DND-41 (cell line): ENCODE results near the gene ING4.

Experiments used
- ATAC-seq: fragments of 200-7000 bp; cut with Tn5 transposase; 3 replicates; pipeline ENCODE4 v1.9.1; 2021; ENCODE audit warnings: low read depth; ENCODE audit not compliant: insufficient read depth
- DNase-seq: peaks from one replicate; pipeline ENCODE4 v3.0.0-alpha.2; 2020
- H2AFZ ChIP-seq: 2 replicates; pipeline ENCODE4 v1.6.0; 2012; ENCODE audit warnings: low read depth, low read length
- H3K27ac ChIP-seq: 2 replicates; pipeline ENCODE4 v1.5.1; 2012; ENCODE audit warnings: low read length, inconsistent platforms
- H3K27me3 ChIP-seq: fragments of 200-600 bp; sonication (generic); 2 replicates; pipeline ENCODE4 v1.6.0; 2012; ENCODE audit warnings: low read length, mild to moderate bottlenecking, inconsistent platforms; ENCODE audit not compliant: insufficient read depth, poor library complexity
- H3K36me3 ChIP-seq: 2 replicates; pipeline ENCODE4 v1.5.1; 2012; ENCODE audit warnings: low read length, inconsistent platforms; ENCODE audit not compliant: insufficient read depth
- H3K4me1 ChIP-seq: 2 replicates; pipeline ENCODE4 v1.5.1; 2012; ENCODE audit warnings: mild to moderate bottlenecking, low read length; ENCODE audit not compliant: insufficient read depth
- H3K4me2 ChIP-seq: 2 replicates; pipeline ENCODE4 v1.6.0; 2012; ENCODE audit warnings: mild to moderate bottlenecking, moderate library complexity, low read length, inconsistent platforms; ENCODE audit not compliant: insufficient read depth
- H3K4me3 ChIP-seq, 2 experiments: fragments of 200-600 bp in 1 of 2; shearing (Covaris generic) in 1 of 2; 2 replicates each; pipeline ENCODE4 v1.5.1; 2012 to 2016; ENCODE audit warnings: inconsistent platforms in 2 of 2, low read length in 2 of 2, mild to moderate bottlenecking in 2 of 2, low read depth in 1 of 2, moderate library complexity in 1 of 2
- H3K79me2 ChIP-seq: 2 replicates; pipeline ENCODE4 v1.6.0; 2012; ENCODE audit warnings: low read length, inconsistent platforms; ENCODE audit not compliant: insufficient read depth
- H3K9ac ChIP-seq: 2 replicates; pipeline ENCODE4 v1.6.0; 2012; ENCODE audit warnings: low read depth, mild to moderate bottlenecking, inconsistent platforms, low read length, moderate library complexity
- H3K9me3 ChIP-seq: 2 replicates; pipeline ENCODE4 v1.5.1; 2012; ENCODE audit warnings: low read length, moderate library complexity, mild to moderate bottlenecking, inconsistent platforms; ENCODE audit not compliant: insufficient read depth, severe bottlenecking
- H4K20me1 ChIP-seq: 2 replicates; pipeline ENCODE4 v1.6.0; 2012; ENCODE audit warnings: low read length; ENCODE audit not compliant: insufficient read depth
- CTCF ChIP-seq: IDR thresholded peaks from 2 replicates; pipeline ENCODE4 v1.5.1; 2012; ENCODE audit warnings: borderline replicate concordance, low read length, moderate library complexity, mild to moderate bottlenecking; ENCODE audit not compliant: poor library complexity, severe bottlenecking; ENCODE audit errors: extremely low read depth
- EZH2 ChIP-seq: IDR thresholded peaks from 3 replicates; pipeline ENCODE4 v1.6.1; 2012; ENCODE audit warnings: borderline replicate concordance, low read depth, mild to moderate bottlenecking, moderate library complexity, low read length, inconsistent platforms; ENCODE audit not compliant: severe bottlenecking

The ING4 gene

DNA sequence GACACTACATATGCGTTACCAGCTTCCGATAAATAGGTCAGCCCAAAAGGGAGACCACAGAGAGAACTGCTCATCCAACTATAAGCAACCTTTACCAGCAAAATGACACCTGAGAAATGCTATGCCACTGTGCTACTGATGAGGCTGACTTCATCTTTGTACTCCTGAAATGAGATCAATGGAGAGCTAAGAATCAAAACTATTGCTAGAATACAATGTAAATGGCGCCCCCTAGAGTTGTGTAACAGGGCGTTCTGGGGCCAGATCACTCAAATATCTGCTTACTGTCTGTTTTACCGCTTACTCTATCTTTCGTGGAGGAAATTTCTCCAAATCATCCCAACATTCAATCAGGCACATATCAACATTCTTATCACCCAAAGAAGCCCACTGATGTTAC lies 21.7 kb upstream of the ING4 start:
- Histone ChIP-seq H3K36me3 (peaks cover 55% of the 10 kb centered on the region), H3K79me2 (peaks cover 94% of the 10 kb centered on the region), H3K4me3 (0 out of 4 replicates have a peak overlapping the region, but pooled peaks of 1 of the 2 experiments have one; percentile 1), H3K4me2 (peak overlapping the region; percentile 29; the same call in 1 of the 2 replicates), H3K27me3 (no peaks in the 10 kb centered on the region), H2AFZ (no peak overlapping the region), H3K9me3 (no peaks in the 10 kb centered on the region), H4K20me1 (peaks cover 13% of the 10 kb centered on the region), H3K4me1 (peaks cover 52% of the 10 kb centered on the region), H3K27ac (no peak overlapping the region), H3K9ac (0 out of 2 replicates have a peak overlapping the region, but pooled peaks have one; percentile 2)
- peak; percentile 85 for TF ChIP-seq CTCF
- no peak for TF ChIP-seq EZH2
- ATAC-seq (no peak), DNase-seq (peak; percentile 58)

GRCh38 chr12:6676962-6677361 lies 14.0 kb upstream of the ING4 start:
- Histone ChIP-seq H3K27ac (no peak overlapping the region), H2AFZ (no peak overlapping the region), H3K27me3 (no peaks in the 10 kb centered on the region), H3K36me3 (peaks cover 96% of the 10 kb centered on the region), H3K9ac (no peak overlapping the region), H3K4me1 (no peaks in the 10 kb centered on the region), H3K4me3 (no peak overlapping the region), H4K20me1 (peaks cover 13% of the 10 kb centered on the region), H3K4me2 (no peak overlapping the region), H3K9me3 (no peaks in the 10 kb centered on the region), H3K79me2 (peaks cover 38% of the 10 kb centered on the region)
- no peak for ATAC-seq
- DNase-seq, result no peak
- TF ChIP-seq EZH2 (no peak), CTCF (no peak)

GRCh38 chr12:6672143-6672542 lies 9.2 kb upstream of the ING4 start:
- 0 out of 2 replicates have a peak, but pooled peaks cover 3% of the 10 kb centered on the region for H4K20me1 ChIP-seq
- H3K27me3 ChIP-seq, result no peaks in the 10 kb centered on the region
- H3K4me3 ChIP-seq, result no peak overlapping the region
- peaks cover 5% of the 10 kb centered on the region; the same call in 1 of the 2 replicates for H3K79me2 ChIP-seq
- H3K36me3 ChIP-seq, result peaks cover 99% of the 10 kb centered on the region
- no peak for TF ChIP-seq CTCF
- TF ChIP-seq EZH2, result no peak
- no peaks in the 10 kb centered on the region for H3K9me3 ChIP-seq
- no peak overlapping the region for H3K27ac ChIP-seq
- H3K9ac ChIP-seq, result no peak overlapping the region
- no peak overlapping the region for H3K4me2 ChIP-seq
- no peak for DNase-seq
- H3K4me1 ChIP-seq, result no peaks in the 10 kb centered on the region
- ATAC-seq, result no peak
- no peak overlapping the region for H2AFZ ChIP-seq
